Aorta (tissue), 5 donors: ENCODE measurements around the gene ITM2C. TPM values are rescaled to one million over a fixed set of nuclear protein-coding genes. Genes with fewer than 3 reads are reported as not detected.

Experiments
- ATAC-seq: fragments of 200-7000 bp; cut with Tn5 transposase; one replicate; pipeline ENCODE4 v1.9.1; 2022; ENCODE audit warnings: moderate library complexity; ENCODE audit not compliant: low FRiP score
- DNase-seq, 2 donors: peaks; one replicate each; pipeline ENCODE4 v3.0.0-alpha.2; 2020
- H3K27ac ChIP-seq, 2 donors: one replicate each; pipeline ENCODE4 v1.5.1; 2013; ENCODE audit warnings: low read length in 2 of 2, mild to moderate bottlenecking in 2 of 2, moderate library complexity in 2 of 2, control low read depth in 1 of 2, inconsistent platforms in 1 of 2, low read depth in 1 of 2
- H3K27me3 ChIP-seq, 2 donors: one replicate each; pipeline ENCODE4 v1.6.1; 2013; ENCODE audit warnings: control low read depth in 1 of 2, low read length in 1 of 2, mild to moderate bottlenecking in 1 of 2, moderate library complexity in 1 of 2; ENCODE audit not compliant: insufficient read depth in 2 of 2, control insufficient read depth in 1 of 2
- H3K36me3 ChIP-seq, 2 donors: one replicate each; pipeline ENCODE4 v1.6.1; 2013; ENCODE audit warnings: control low read depth in 1 of 2, low read length in 1 of 2, mild to moderate bottlenecking in 1 of 2; ENCODE audit not compliant: insufficient read depth in 2 of 2, control insufficient read depth in 1 of 2
- H3K4me1 ChIP-seq, 2 donors: one replicate each; pipeline ENCODE4 v1.6.1; 2013; ENCODE audit warnings: low read length in 2 of 2, control low read depth in 1 of 2, mild to moderate bottlenecking in 1 of 2, moderate library complexity in 1 of 2; ENCODE audit not compliant: insufficient read depth in 2 of 2, control insufficient read depth in 1 of 2
- H3K4me3 ChIP-seq, 2 donors: one replicate each; pipeline ENCODE4 v1.5.1; 2013; ENCODE audit warnings: low read length in 2 of 2, control low read depth in 1 of 2, mild to moderate bottlenecking in 1 of 2
- H3K9me3 ChIP-seq: one replicate; pipeline ENCODE4 v1.6.1; 2013; ENCODE audit warnings: mild to moderate bottlenecking, low read length; ENCODE audit not compliant: control insufficient read depth
- WGBS, 2 donors: extraction: QIAGEN DNeasy Blood & Tissue Kit; methylation state at CpG; one replicate each; pipeline ENCODE4 v1.1.7; 2013; 5-methylcytosine and 5-hydroxymethylcytosine counted together
- intact Hi-C, 2 donors: fragments of 100-400 bp; cut with DNase I; formaldehyde crosslinking; loops; one replicate each; pipeline versions ENCODE4 v1.14.2 to v1.15.0; 2022
- polyA plus RNA-seq, 2 donors: library from polyadenylated mRNA; stranded (reverse); fragments of 200-250 nt; gene quantifications; one replicate each; pipeline ENCODE4 v1.2.3, GENCODE V29; 2013
- total RNA-seq, 2 donors: library from RNA; stranded (reverse); fragmentation: NEBNext Ultra II Directional; extraction: Animal tissue kit (Norgen Biotek cat#: 25700); gene quantifications; one replicate each; pipeline ENCODE4 v1.2.1, GENCODE V29; 2021
- donor health status: healthy with polysubstance abuse.
- donor health status: Bipolar disorder and iron deficiency.
- donor health status: DM: no; HTN: no; CAD: no.
- donor health status: DM: no; HTN: no; CAD: no.
- donor health status: DM: yes; HTN: yes; CAD: no.

ITM2C gene
- total and polyA plus RNA-seq, 4 donors: 59.6 to 117 (median 90.5) TPM

GRCh38 chr2:230868947-230869913, 4.5 kb downstream of the ITM2C start:
- peak; percentile 21 to 61 for DNase-seq
- ATAC-seq: no peak
- no peaks in the 10 kb centered on the region for H3K36me3 ChIP-seq
- no peaks in the 10 kb centered on the region for H3K9me3 ChIP-seq
- WGBS, 2 donors: 83 to 84% methylated on average over 19 of the region's 19 CpGs
- H3K4me3 ChIP-seq: no peak overlapping the region
- intact Hi-C loops: no loop called here
- H3K27ac ChIP-seq: no peak overlapping the region
- peaks cover 0 to 4% of the 10 kb centered on the region in 2 donors for H3K4me1 ChIP-seq
- no peaks in the 10 kb centered on the region for H3K27me3 ChIP-seq

GRCh38 chr2:230869914-230870543, 5.3 kb downstream of the ITM2C start:
- Histone ChIP-seq H3K9me3 (no peaks in the 10 kb centered on the region), H3K27me3 (no peaks in the 10 kb centered on the region), H3K4me3 (no peak overlapping the region), H3K4me1 (peaks cover 0 to 4% of the 10 kb centered on the region in 2 donors), H3K36me3 (no peaks in the 10 kb centered on the region), H3K27ac (no peak overlapping the region)
- intact Hi-C loops: no loop called here
- ATAC-seq: no peak
- WGBS, 2 donors: 80 to 81% methylated on average over 10 to 11 of the region's 11 CpGs
- DNase-seq: peak in 1 of 2 donors; percentile 34

- DNase-seq (peak in 1 of 2 donors; percentile 44), ATAC-seq (no peak)
- Histone ChIP-seq H3K9me3 (no peaks in the 10 kb centered on the region), H3K4me1 (peaks cover 0 to 4% of the 10 kb centered on the region in 2 donors), H3K27ac (peak overlapping the region in 1 of 2 donors; percentile 29), H3K36me3 (no peaks in the 10 kb centered on the region), H3K4me3 (no peak overlapping the region), H3K27me3 (no peaks in the 10 kb centered on the region)
- intact Hi-C loops: no loop called here
- 13 to 24% methylated on average over 18 of the region's 18 CpGs for WGBS, 2 donors
Observed at GRCh38 chr2:230870544-230871360, 6.0 kb downstream of the ITM2C start.

- 75 to 83% methylated on average over 17 of the region's 17 CpGs for WGBS, 2 donors
- H3K27ac ChIP-seq: peak overlapping the region in 1 of 2 donors; percentile 4
Observed at GRCh38 chr2:230871361-230872150, 6.8 kb downstream of the ITM2C start.

GRCh38 chr2:230872151-230872967, 7.6 kb downstream of the ITM2C start:
- Histone ChIP-seq H3K9me3 (no peaks in the 10 kb centered on the region), H3K4me1 (peaks cover 0 to 4% of the 10 kb centered on the region in 2 donors), H3K4me3 (no peak overlapping the region), H3K27ac (no peak overlapping the region), H3K27me3 (no peaks in the 10 kb centered on the region), H3K36me3 (no peaks in the 10 kb centered on the region)
- no peak for ATAC-seq
- 78 to 80% methylated on average over 14 of the region's 14 CpGs for WGBS, 2 donors
- intact Hi-C loops: no loop called here
- peak in 1 of 2 donors; percentile 38 for DNase-seq

More at GRCh38 chr2:230871361-230872150, 6.8 kb downstream of the ITM2C start:
- no peaks in the 10 kb centered on the region for H3K9me3 ChIP-seq
- H3K27me3 ChIP-seq: no peaks in the 10 kb centered on the region
- H3K4me1 ChIP-seq: peaks cover 0 to 4% of the 10 kb centered on the region in 2 donors
- H3K36me3 ChIP-seq: no peaks in the 10 kb centered on the region
- ATAC-seq (no peak), DNase-seq (peak in 1 of 2 donors; percentile 45)
- H3K4me3 ChIP-seq: no peak overlapping the region
- intact Hi-C loops: no loop called here

GRCh38 chr2:230872968-230873660, 8.4 kb downstream of the ITM2C start:
- Histone ChIP-seq H3K9me3 (no peaks in the 10 kb centered on the region), H3K27me3 (no peaks in the 10 kb centered on the region), H3K4me1 (peaks cover 0 to 4% of the 10 kb centered on the region in 2 donors), H3K4me3 (no peak overlapping the region), H3K36me3 (no peaks in the 10 kb centered on the region), H3K27ac (no peak overlapping the region)
- no peak for ATAC-seq
- intact Hi-C loops: no loop called here
- DNase-seq: peak in 1 of 2 donors; percentile 30
- 90 to 93% methylated on average over 20 to 21 of the region's 21 CpGs for WGBS, 2 donors
